CD8-positive, alpha-beta memory T cell (primary cell): Measurements from ENCODE around the gene TRAPPC2B. TPM values are rescaled to one million over a fixed set of nuclear protein-coding genes. Genes with fewer than 3 reads are reported as not detected.

Experiments used
- CTCF ChIA-PET: fragments of 350-600 bp; sonication (Branson Sonifier 250); formaldehyde crosslinking; loops from one replicate; lab custom pipeline; 2021; ENCODE audit warnings: antibody characterized with exemption; lab: Charles Lee
- POLR2A ChIA-PET: fragments of 350-600 bp; sonication (Branson Sonifier 250); formaldehyde crosslinking; loops from one replicate; lab custom pipeline; 2021; ENCODE audit warnings: antibody characterized with exemption; lab: Charles Lee
- DNase-seq, 5 donors: peaks; one replicate each; pipeline versions ENCODE4 v3.0.0 to v3.0.0-alpha.2; 2020 to 2022; ENCODE audit warnings: mixed read lengths in 1 of 5
- H3K27ac ChIP-seq: one replicate; pipeline ENCODE4 v1.7.0; 2013; ENCODE audit warnings: low read depth, mild to moderate bottlenecking, low read length, moderate library complexity
- H3K27me3 ChIP-seq: 2 replicates; pipeline ENCODE4 v1.7.0; 2013; ENCODE audit warnings: low read length, mild to moderate bottlenecking; ENCODE audit not compliant: insufficient read depth, poor library complexity, severe bottlenecking
- H3K36me3 ChIP-seq: 2 replicates; pipeline ENCODE4 v1.7.0; 2013; ENCODE audit warnings: mild to moderate bottlenecking, low read length, moderate library complexity; ENCODE audit not compliant: insufficient read depth
- H3K4me1 ChIP-seq: 2 replicates; pipeline ENCODE4 v1.7.0; 2013; ENCODE audit warnings: mild to moderate bottlenecking, low read length, moderate library complexity; ENCODE audit not compliant: insufficient read depth
- H3K4me3 ChIP-seq: 2 replicates; pipeline ENCODE4 v1.7.0; 2013; ENCODE audit warnings: mild to moderate bottlenecking, low read length
- H3K9me3 ChIP-seq: 2 replicates; pipeline ENCODE4 v1.7.0; 2013; ENCODE audit warnings: mild to moderate bottlenecking, low read length
- H3K27ac Mint-ChIP-seq, 8 donors: one replicate each; pipeline ENCODE4 v1.8.0; 2020 to 2021; ENCODE audit warnings: mixed read lengths in 8 of 8, mild to moderate bottlenecking in 6 of 8, inconsistent platforms in 3 of 8, moderate library complexity in 3 of 8
- H3K27me3 Mint-ChIP-seq, 2 donors: one replicate each; pipeline ENCODE4 v1.8.0; 2020 to 2021; ENCODE audit warnings: mixed read lengths in 2 of 2, mild to moderate bottlenecking in 1 of 2, moderate library complexity in 1 of 2
- H3K36me3 Mint-ChIP-seq, 3 donors: one replicate each; pipeline ENCODE4 v1.8.0; 2020 to 2021; ENCODE audit warnings: mixed read lengths in 3 of 3, inconsistent platforms in 1 of 3, mild to moderate bottlenecking in 1 of 3
- H3K4me1 Mint-ChIP-seq, 3 donors: one replicate each; pipeline ENCODE4 v1.8.0; 2020 to 2021; ENCODE audit warnings: mixed read lengths in 3 of 3, inconsistent platforms in 1 of 3, mild to moderate bottlenecking in 1 of 3
- H3K4me3 Mint-ChIP-seq, 7 donors: one replicate each; pipeline ENCODE4 v1.8.0; 2020 to 2021; ENCODE audit warnings: mixed read lengths in 7 of 7, mild to moderate bottlenecking in 6 of 7, moderate library complexity in 4 of 7, inconsistent platforms in 2 of 7
- H3K9me3 Mint-ChIP-seq, 5 donors: one replicate each; pipeline ENCODE4 v1.8.0; 2020 to 2022; ENCODE audit warnings: mixed read lengths in 5 of 5, mild to moderate bottlenecking in 3 of 5, moderate library complexity in 2 of 5, inconsistent platforms in 1 of 5
- polyA plus RNA-seq: library from polyadenylated mRNA; unstranded; fragments of 300-500 nt; fragmentation: Illumina TruSeq; gene quantifications from one replicate; pipeline ENCODE4 v1.2.3, GENCODE V29; 2021
- total RNA-seq, 2 experiments: library from RNA; stranded (reverse); gene quantifications; one replicate each; pipeline ENCODE4 v1.2.3, GENCODE V29; 2021

Gene TRAPPC2B
- 1 to 10 TPM; 7.0 to 7.7 TPM for total RNA-seq
- 22.5 TPM for polyA plus RNA-seq

DNA sequence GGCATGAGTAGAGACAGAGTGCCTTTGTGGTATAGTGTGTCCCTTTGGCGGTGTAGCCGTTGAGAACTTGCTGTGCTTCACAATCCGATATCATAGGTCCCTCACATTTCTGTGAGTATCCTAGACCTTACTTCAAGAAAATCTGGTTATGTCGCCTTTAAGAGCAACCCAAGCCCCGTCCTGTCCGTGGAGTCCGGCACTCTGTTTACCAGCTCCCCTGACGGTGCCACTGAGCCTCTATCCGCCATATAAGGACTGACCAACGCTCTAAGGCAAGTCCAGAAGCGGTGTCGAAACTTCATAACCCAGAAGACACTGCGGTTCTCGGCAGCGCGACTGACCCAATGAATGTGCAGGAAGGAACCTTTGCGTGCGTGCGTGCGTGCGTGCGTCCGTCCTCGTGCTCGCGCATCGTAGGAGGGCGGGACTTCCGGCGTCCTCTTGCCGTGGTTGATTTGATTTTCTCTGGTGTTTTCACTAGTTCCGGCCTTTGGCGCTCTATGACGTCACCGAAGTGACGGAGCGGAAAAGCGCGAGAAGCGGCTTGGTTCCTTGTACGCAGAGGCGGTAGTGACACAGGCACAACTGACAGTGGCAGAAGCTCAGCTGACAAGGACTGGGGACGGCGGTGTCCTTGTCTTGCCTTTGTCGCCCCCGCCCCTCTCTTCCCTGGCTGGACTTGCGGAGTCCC, at the start of gene TRAPPC2B, which contains the start of gene ZNF547:
TRAPPC2B (plus strand) TSS at position 555 of the 691 bp plus-strand sequence. CDS start 1,283 bp downstream, outside the sequence.
ZNF547 (plus strand) TSS at position 555 of the 691 bp plus-strand sequence. CDS start 5,005 bp downstream, outside the sequence.
- Mint-ChIP-seq H3K36me3 (peaks cover 8 to 51% (median 31%) of the 10 kb centered on the region in 3 donors), H3K27ac (peak within 1 kb of the TSS; percentile 91 to 100 (median 98)), H3K9me3 (peaks cover 6 to 61% (median 48%) of the 10 kb centered on the region in 5 donors), H3K4me1 (peaks cover 16 to 22% (median 19%) of the 10 kb centered on the region in 3 donors), H3K4me3 (peak within 1 kb of the TSS; percentile 85 to 94 (median 91)), H3K27me3 (peaks cover 0 to 6% of the 10 kb centered on the region in 2 donors)
- Histone ChIP-seq H3K4me1 (peaks cover 12% of the 10 kb centered on the region), H3K4me3 (peak within 1 kb of the TSS; percentile 85), H3K36me3 (no peaks in the 10 kb centered on the region), H3K27me3 (no peaks in the 10 kb centered on the region), H3K27ac (peak within 1 kb of the TSS; percentile 69), H3K9me3 (peaks cover 7% of the 10 kb centered on the region)
- peak; percentile 95 to 99 (median 98) for DNase-seq
- CTCF ChIA-PET, result no interaction called here
- POLR2A ChIA-PET, result interaction anchor here (0.7 to 1.6 kb wide), 3 partner anchors 12 to 114 kb away, joined by 3 to 6 read pairs (median 3); partner anchors contain the start of genes ZNF304 and ZNF548

GRCh38 chr19:57314146-57314545, 49.2 kb upstream of the TRAPPC2B start:
- peaks cover 14 to 35% of the 10 kb centered on the region in 2 donors for H3K27me3 Mint-ChIP-seq
- peaks cover 0 to 39% (median 14%) of the 10 kb centered on the region in 5 donors for H3K9me3 Mint-ChIP-seq
- H3K4me3 Mint-ChIP-seq, result no peak overlapping the region
- no peak for DNase-seq
- H3K36me3 Mint-ChIP-seq, result peaks cover 0 to 26% (median 0%) of the 10 kb centered on the region in 3 donors
- no peak overlapping the region for H3K27ac Mint-ChIP-seq
- H3K36me3 ChIP-seq, result no peaks in the 10 kb centered on the region
- peaks cover 0 to 4% (median 3%) of the 10 kb centered on the region in 3 donors for H3K4me1 Mint-ChIP-seq
- H3K4me3 ChIP-seq, result no peak overlapping the region
- H3K4me1 ChIP-seq, result no peaks in the 10 kb centered on the region
- ChIA-PET CTCF (no interaction called here), POLR2A (no interaction called here)
- H3K27ac ChIP-seq, result no peak overlapping the region
- H3K9me3 ChIP-seq, result no peaks in the 10 kb centered on the region
- peaks cover 8% of the 10 kb centered on the region for H3K27me3 ChIP-seq

- Mint-ChIP-seq H3K9me3 (peaks cover 0 to 46% (median 18%) of the 10 kb centered on the region in 5 donors), H3K27me3 (peaks cover 14 to 35% of the 10 kb centered on the region in 2 donors), H3K36me3 (peaks cover 0 to 46% (median 21%) of the 10 kb centered on the region in 3 donors), H3K4me1 (peaks cover 24 to 29% (median 29%) of the 10 kb centered on the region in 3 donors), H3K4me3 (no peak overlapping the region), H3K27ac (no peak overlapping the region)
- Histone ChIP-seq H3K4me1 (peaks cover 22% of the 10 kb centered on the region), H3K27me3 (peaks cover 8% of the 10 kb centered on the region), H3K36me3 (no peaks in the 10 kb centered on the region), H3K9me3 (peaks cover 8% of the 10 kb centered on the region), H3K4me3 (no peak overlapping the region), H3K27ac (no peak overlapping the region)
- ChIA-PET POLR2A (interaction anchor here (0.7 kb wide), 2 partner anchors 28 to 555 kb away, joined by 7 to 11 read pairs; no protein-coding TSS in a partner anchor), CTCF (no interaction called here)
- no peak for DNase-seq
Measured at GRCh38 chr19:57317503-57317902, 45.8 kb upstream of the TRAPPC2B start.

GRCh38 chr19:57319869-57320179, 43.5 kb upstream of the TRAPPC2B start:
- ChIA-PET POLR2A (interaction anchor here (0.6 kb wide), 1 partner anchor 37 kb away, joined by 3 read pairs; no protein-coding TSS in a partner anchor), CTCF (no interaction called here)
- Histone ChIP-seq H3K4me3 (peak overlapping the region; percentile 68), H3K4me1 (peaks cover 22% of the 10 kb centered on the region), H3K27me3 (peaks cover 8% of the 10 kb centered on the region), H3K9me3 (peaks cover 8% of the 10 kb centered on the region), H3K36me3 (peaks cover 13% of the 10 kb centered on the region), H3K27ac (peak overlapping the region; percentile 87)
- H3K9me3 Mint-ChIP-seq, result peaks cover 0 to 51% (median 22%) of the 10 kb centered on the region in 5 donors
- DNase-seq, result no peak
- peak overlapping the region; percentile 92 to 99 (median 98) for H3K27ac Mint-ChIP-seq
- H3K27me3 Mint-ChIP-seq, result peaks cover 14 to 29% of the 10 kb centered on the region in 2 donors
- H3K4me1 Mint-ChIP-seq, result peaks cover 31 to 45% (median 33%) of the 10 kb centered on the region in 3 donors
- H3K36me3 Mint-ChIP-seq, result peaks cover 11 to 63% (median 42%) of the 10 kb centered on the region in 3 donors
- H3K4me3 Mint-ChIP-seq, result peak overlapping the region; percentile 91 to 99 (median 93)

DNA sequence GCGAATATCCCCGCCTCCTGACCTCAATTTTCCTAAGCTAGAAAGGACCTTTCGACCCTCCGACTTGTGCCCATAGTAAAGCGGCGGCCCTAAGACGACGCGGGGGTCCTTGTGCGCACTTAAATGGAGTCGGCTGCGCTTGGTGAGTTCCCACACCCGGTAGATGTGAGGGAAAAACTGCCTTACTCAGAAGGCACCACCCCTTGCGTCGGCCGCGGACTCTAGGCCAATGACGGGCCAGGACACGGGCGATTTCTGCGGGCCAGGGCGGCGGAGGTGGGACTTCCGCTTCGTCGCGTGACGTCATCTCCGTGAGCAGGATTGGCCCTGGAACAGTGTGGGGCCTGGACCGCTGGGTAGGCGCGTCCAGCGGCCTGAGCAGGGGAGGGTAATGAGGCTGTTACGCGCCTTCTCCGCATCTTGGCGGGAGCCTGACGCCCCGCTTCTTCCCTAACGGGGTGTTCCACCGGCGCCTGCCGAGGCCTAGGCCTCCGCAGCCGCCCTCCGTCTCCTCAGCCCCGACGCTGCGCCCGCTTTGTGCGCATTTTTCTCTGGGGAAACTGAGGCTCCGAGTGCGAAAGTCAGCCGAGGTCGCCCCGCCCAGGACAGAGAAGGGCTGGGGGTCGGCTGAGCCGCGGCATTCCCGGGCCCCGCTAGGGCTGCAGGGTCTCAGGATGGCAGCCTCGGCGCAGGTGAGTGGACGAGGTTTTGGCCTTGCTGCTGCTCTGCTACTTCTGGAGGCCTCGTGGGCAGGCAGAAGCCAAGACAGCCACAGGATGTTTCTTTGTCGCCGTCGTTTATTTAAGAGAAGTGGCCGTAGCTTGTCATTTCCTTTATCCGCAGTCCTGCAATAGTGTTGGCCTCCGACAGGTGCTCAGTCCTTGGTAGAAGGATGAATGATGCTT, 42.9 kb upstream of the TRAPPC2B start, which contains the start of gene ZNF543:
ZNF543 (plus strand) TSS at position 293 of the 905 bp plus-strand sequence; CDS start at position 675, 382 bp downstream.
- Mint-ChIP-seq H3K9me3 (peaks cover 0 to 51% (median 26%) of the 10 kb centered on the region in 5 donors), H3K36me3 (peaks cover 13 to 63% (median 48%) of the 10 kb centered on the region in 3 donors), H3K4me3 (peak within 1 kb of the TSS; percentile 91 to 99 (median 93)), H3K27ac (peak within 1 kb of the TSS; percentile 92 to 99 (median 98)), H3K4me1 (peaks cover 32 to 45% (median 33%) of the 10 kb centered on the region in 3 donors), H3K27me3 (peaks cover 11 to 23% of the 10 kb centered on the region in 2 donors)
- POLR2A ChIA-PET, result interaction anchor here (0.6 kb wide), 1 partner anchor 37 kb away, joined by 3 read pairs; no protein-coding TSS in a partner anchor
- peak; percentile 83 to 95 (median 88) for DNase-seq
- H3K9me3 ChIP-seq, result peaks cover 13% of the 10 kb centered on the region
- peak within 1 kb of the TSS; percentile 87 for H3K27ac ChIP-seq
- peaks cover 22% of the 10 kb centered on the region for H3K4me1 ChIP-seq
- H3K36me3 ChIP-seq, result peaks cover 19% of the 10 kb centered on the region
- peaks cover 8% of the 10 kb centered on the region for H3K27me3 ChIP-seq
- CTCF ChIA-PET, result no interaction called here
- peak within 1 kb of the TSS; percentile 68 for H3K4me3 ChIP-seq

- DNase-seq, result no peak
- peak overlapping the region; percentile 68 for H3K4me3 ChIP-seq
- Mint-ChIP-seq H3K27ac (peak overlapping the region; percentile 92 to 99 (median 98)), H3K36me3 (peaks cover 17 to 63% (median 55%) of the 10 kb centered on the region in 3 donors), H3K27me3 (peaks cover 11 to 16% of the 10 kb centered on the region in 2 donors), H3K4me3 (peak overlapping the region; percentile 91 to 99 (median 93)), H3K4me1 (peaks cover 32 to 45% (median 33%) of the 10 kb centered on the region in 3 donors), H3K9me3 (peaks cover 0 to 53% (median 30%) of the 10 kb centered on the region in 5 donors)
- H3K27me3 ChIP-seq, result peaks cover 8% of the 10 kb centered on the region
- H3K27ac ChIP-seq, result peak overlapping the region; percentile 87
- POLR2A ChIA-PET, result no interaction called here
- peaks cover 22% of the 10 kb centered on the region for H3K4me1 ChIP-seq
- H3K36me3 ChIP-seq, result peaks cover 24% of the 10 kb centered on the region
- peaks cover 14% of the 10 kb centered on the region for H3K9me3 ChIP-seq
- CTCF ChIA-PET, result no interaction called here
Measured at GRCh38 chr19:57321116-57321515, 42.2 kb upstream of the TRAPPC2B start.

DNA sequence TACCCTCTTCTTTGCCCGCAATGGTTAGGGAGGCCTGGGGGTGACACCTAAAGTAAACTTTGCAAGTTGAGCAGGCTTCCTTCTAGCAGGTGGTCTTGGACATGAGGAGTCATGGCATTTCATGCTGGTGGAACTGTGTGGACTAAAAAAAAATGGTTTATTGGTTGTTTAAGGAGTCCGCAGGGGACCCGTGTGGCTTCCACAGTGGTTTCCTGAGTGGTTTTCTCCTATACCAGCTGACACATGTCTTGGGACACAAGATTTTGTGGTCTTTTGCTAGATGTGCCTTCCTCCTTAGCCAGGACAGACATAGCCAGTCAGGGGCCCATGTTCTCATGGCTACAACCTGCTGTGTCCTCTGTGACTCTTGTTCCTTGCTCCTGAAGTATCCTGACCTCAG, 41.6 kb upstream of the TRAPPC2B start:
- Mint-ChIP-seq H3K27me3 (peaks cover 11% of the 10 kb centered on the region in 2 donors), H3K36me3 (peaks cover 20 to 64% (median 60%) of the 10 kb centered on the region in 3 donors), H3K9me3 (peaks cover 0 to 56% (median 33%) of the 10 kb centered on the region in 5 donors), H3K4me3 (peak overlapping the region; percentile 52 to 99 (median 93)), H3K4me1 (peaks cover 32 to 45% (median 33%) of the 10 kb centered on the region in 3 donors), H3K27ac (peak overlapping the region in 6 of 8 donors; percentile 46 to 92 (median 62))
- ChIA-PET POLR2A (interaction anchor here (0.7 kb wide), 1 partner anchor 608 kb away, joined by 6 read pairs; no protein-coding TSS in a partner anchor), CTCF (no interaction called here)
- Histone ChIP-seq H3K36me3 (peaks cover 30% of the 10 kb centered on the region), H3K9me3 (peaks cover 14% of the 10 kb centered on the region), H3K27me3 (peaks cover 8% of the 10 kb centered on the region), H3K4me1 (peaks cover 22% of the 10 kb centered on the region), H3K27ac (no peak overlapping the region), H3K4me3 (peak overlapping the region; percentile 68)
- no peak for DNase-seq
